CD8-positive, alpha-beta memory T cell (primary cell): ENCODE results near the gene FGD3. TPM values are rescaled to one million over a fixed set of nuclear protein-coding genes. Genes with fewer than 3 reads are reported as not detected.

ENCODE experiments used
- CTCF ChIA-PET: fragments of 350-600 bp; sonication (Branson Sonifier 250); formaldehyde crosslinking; loops from one replicate; lab custom pipeline; 2021; ENCODE audit warnings: antibody characterized with exemption; lab: Charles Lee
- POLR2A ChIA-PET: fragments of 350-600 bp; sonication (Branson Sonifier 250); formaldehyde crosslinking; loops from one replicate; lab custom pipeline; 2021; ENCODE audit warnings: antibody characterized with exemption; lab: Charles Lee
- DNase-seq, 5 donors: peaks; one replicate each; pipeline versions ENCODE4 v3.0.0 to v3.0.0-alpha.2; 2020 to 2022; ENCODE audit warnings: mixed read lengths in 1 of 5
- H3K27ac ChIP-seq: one replicate; pipeline ENCODE4 v1.7.0; 2013; ENCODE audit warnings: low read depth, mild to moderate bottlenecking, low read length, moderate library complexity
- H3K27me3 ChIP-seq: 2 replicates; pipeline ENCODE4 v1.7.0; 2013; ENCODE audit warnings: low read length, mild to moderate bottlenecking; ENCODE audit not compliant: insufficient read depth, poor library complexity, severe bottlenecking
- H3K36me3 ChIP-seq: 2 replicates; pipeline ENCODE4 v1.7.0; 2013; ENCODE audit warnings: mild to moderate bottlenecking, low read length, moderate library complexity; ENCODE audit not compliant: insufficient read depth
- H3K4me1 ChIP-seq: 2 replicates; pipeline ENCODE4 v1.7.0; 2013; ENCODE audit warnings: mild to moderate bottlenecking, low read length, moderate library complexity; ENCODE audit not compliant: insufficient read depth
- H3K4me3 ChIP-seq: 2 replicates; pipeline ENCODE4 v1.7.0; 2013; ENCODE audit warnings: mild to moderate bottlenecking, low read length
- H3K9me3 ChIP-seq: 2 replicates; pipeline ENCODE4 v1.7.0; 2013; ENCODE audit warnings: mild to moderate bottlenecking, low read length
- H3K27ac Mint-ChIP-seq, 8 donors: one replicate each; pipeline ENCODE4 v1.8.0; 2020 to 2021; ENCODE audit warnings: mixed read lengths in 8 of 8, mild to moderate bottlenecking in 6 of 8, inconsistent platforms in 3 of 8, moderate library complexity in 3 of 8
- H3K27me3 Mint-ChIP-seq, 2 donors: one replicate each; pipeline ENCODE4 v1.8.0; 2020 to 2021; ENCODE audit warnings: mixed read lengths in 2 of 2, mild to moderate bottlenecking in 1 of 2, moderate library complexity in 1 of 2
- H3K36me3 Mint-ChIP-seq, 3 donors: one replicate each; pipeline ENCODE4 v1.8.0; 2020 to 2021; ENCODE audit warnings: mixed read lengths in 3 of 3, inconsistent platforms in 1 of 3, mild to moderate bottlenecking in 1 of 3
- H3K4me1 Mint-ChIP-seq, 3 donors: one replicate each; pipeline ENCODE4 v1.8.0; 2020 to 2021; ENCODE audit warnings: mixed read lengths in 3 of 3, inconsistent platforms in 1 of 3, mild to moderate bottlenecking in 1 of 3
- H3K4me3 Mint-ChIP-seq, 7 donors: one replicate each; pipeline ENCODE4 v1.8.0; 2020 to 2021; ENCODE audit warnings: mixed read lengths in 7 of 7, mild to moderate bottlenecking in 6 of 7, moderate library complexity in 4 of 7, inconsistent platforms in 2 of 7
- H3K9me3 Mint-ChIP-seq, 5 donors: one replicate each; pipeline ENCODE4 v1.8.0; 2020 to 2022; ENCODE audit warnings: mixed read lengths in 5 of 5, mild to moderate bottlenecking in 3 of 5, moderate library complexity in 2 of 5, inconsistent platforms in 1 of 5
- polyA plus RNA-seq: library from polyadenylated mRNA; unstranded; fragments of 300-500 nt; fragmentation: Illumina TruSeq; gene quantifications from one replicate; pipeline ENCODE4 v1.2.3, GENCODE V29; 2021
- total RNA-seq, 2 experiments: library from RNA; stranded (reverse); gene quantifications; one replicate each; pipeline ENCODE4 v1.2.3, GENCODE V29; 2021

FGD3 gene
- total and polyA plus RNA-seq, 3 experiments from 2014 or later = 54.6 to 134 (median 56.5) TPM

DNA sequence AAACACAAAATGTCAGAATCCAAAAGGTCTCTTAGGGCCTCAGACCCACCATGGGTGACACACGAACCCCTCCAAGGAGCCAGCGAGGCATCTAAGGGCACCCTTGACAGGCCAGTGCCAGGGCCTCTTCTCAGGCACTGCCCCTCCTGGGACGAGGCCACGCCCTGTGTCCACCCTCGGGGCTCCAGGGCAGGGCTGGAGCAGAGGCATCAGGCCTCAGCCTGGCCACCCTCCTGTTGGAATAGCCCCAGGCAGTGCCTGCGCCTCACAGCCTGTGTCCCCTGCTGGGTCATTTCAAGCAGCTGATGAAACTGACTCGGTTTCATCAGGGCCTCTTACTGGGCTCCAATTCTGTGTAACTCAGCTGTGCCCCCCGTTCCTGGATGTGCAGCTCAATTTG, 78.4 kb downstream of the FGD3 start:
- Mint-ChIP-seq H3K4me1 (peaks cover 55 to 88% (median 72%) of the 10 kb centered on the region in 3 donors), H3K9me3 (no peaks in the 10 kb centered on the region), H3K4me3 (peak overlapping the region in 4 of 7 donors; percentile 32 to 89 (median 53)), H3K36me3 (peaks cover 8 to 82% (median 12%) of the 10 kb centered on the region in 3 donors), H3K27ac (peak overlapping the region; percentile 89 to 97 (median 94)), H3K27me3 (no peaks in the 10 kb centered on the region)
- peaks cover 81% of the 10 kb centered on the region for H3K4me1 ChIP-seq
- no peaks in the 10 kb centered on the region for H3K9me3 ChIP-seq
- DNase-seq = no peak
- no peak overlapping the region for H3K4me3 ChIP-seq
- POLR2A ChIA-PET = interaction anchor here (0.9 to 1.9 kb wide), 4 partner anchors 10 to 60 kb away, joined by 3 to 9 read pairs (median 4); no protein-coding TSS in a partner anchor
- peaks cover 43% of the 10 kb centered on the region for H3K36me3 ChIP-seq
- H3K27ac ChIP-seq = no peak overlapping the region
- H3K27me3 ChIP-seq = no peaks in the 10 kb centered on the region
- CTCF ChIA-PET = interaction anchor here (0.6 to 6.6 kb wide), 7 partner anchors 11 to 83 kb away, joined by 3 to 52 read pairs (median 3); no protein-coding TSS in a partner anchor

DNA sequence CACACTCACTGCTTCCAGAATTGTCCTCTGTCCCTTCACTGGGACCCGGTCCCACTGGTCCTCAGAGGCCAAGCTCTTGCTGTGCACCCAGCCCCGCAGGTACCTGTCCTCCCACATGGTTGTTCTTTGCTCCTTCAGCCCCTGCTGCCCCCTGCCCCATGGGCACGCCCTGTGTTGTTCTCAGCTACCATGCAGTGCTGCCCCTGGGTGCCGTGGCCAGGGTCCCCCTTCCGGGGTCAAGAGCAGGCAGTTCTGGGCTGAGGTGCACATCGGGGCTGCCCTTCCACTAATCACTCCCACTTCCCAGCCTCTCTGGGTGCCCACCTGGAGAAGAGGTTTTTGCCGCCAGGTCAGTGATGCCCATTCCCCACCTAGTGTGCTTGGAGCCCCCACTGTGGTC, 79.3 kb downstream of the FGD3 start:
- Mint-ChIP-seq H3K4me3 (peak overlapping the region in 4 of 7 donors; percentile 15 to 55 (median 29)), H3K27ac (peak overlapping the region; percentile 92 to 98 (median 95)), H3K9me3 (no peaks in the 10 kb centered on the region), H3K27me3 (no peaks in the 10 kb centered on the region), H3K4me1 (peaks cover 59 to 90% (median 79%) of the 10 kb centered on the region in 3 donors), H3K36me3 (peaks cover 13 to 82% (median 19%) of the 10 kb centered on the region in 3 donors)
- Histone ChIP-seq H3K9me3 (no peaks in the 10 kb centered on the region), H3K27me3 (no peaks in the 10 kb centered on the region), H3K4me3 (no peak overlapping the region), H3K4me1 (peaks cover 80% of the 10 kb centered on the region), H3K36me3 (peaks cover 43% of the 10 kb centered on the region), H3K27ac (peak overlapping the region; percentile 4)
- ChIA-PET CTCF (interaction anchor here (1.0 to 6.6 kb wide), 4 partner anchors 12 to 69 kb away, joined by 3 to 52 read pairs (median 12); no protein-coding TSS in a partner anchor), POLR2A (interaction anchor here (1.9 kb wide), 1 partner anchor 11 kb away, joined by 9 read pairs; no protein-coding TSS in a partner anchor)
- no peak for DNase-seq

DNA sequence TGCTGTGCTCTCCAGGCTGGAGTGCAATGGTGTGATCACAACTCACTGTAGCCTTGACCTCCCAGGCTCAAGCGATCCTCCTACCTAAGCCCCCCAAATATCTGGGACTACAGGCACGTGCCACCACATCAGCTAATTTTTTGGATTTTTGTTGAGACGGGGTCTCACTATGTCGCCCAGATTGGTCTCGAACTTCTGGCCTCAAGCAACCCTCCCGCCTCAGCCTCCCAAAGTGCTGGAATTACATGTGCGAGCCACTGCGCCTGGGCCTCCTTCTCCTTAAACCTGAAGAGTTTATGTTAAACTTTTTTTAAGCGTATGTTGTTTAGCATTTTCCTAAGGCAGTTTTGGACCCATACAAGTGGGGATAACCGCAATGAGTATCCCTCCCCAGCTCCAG, 80.4 kb downstream of the FGD3 start:
- H3K4me3 ChIP-seq = peak overlapping the region; percentile 17

DNA sequence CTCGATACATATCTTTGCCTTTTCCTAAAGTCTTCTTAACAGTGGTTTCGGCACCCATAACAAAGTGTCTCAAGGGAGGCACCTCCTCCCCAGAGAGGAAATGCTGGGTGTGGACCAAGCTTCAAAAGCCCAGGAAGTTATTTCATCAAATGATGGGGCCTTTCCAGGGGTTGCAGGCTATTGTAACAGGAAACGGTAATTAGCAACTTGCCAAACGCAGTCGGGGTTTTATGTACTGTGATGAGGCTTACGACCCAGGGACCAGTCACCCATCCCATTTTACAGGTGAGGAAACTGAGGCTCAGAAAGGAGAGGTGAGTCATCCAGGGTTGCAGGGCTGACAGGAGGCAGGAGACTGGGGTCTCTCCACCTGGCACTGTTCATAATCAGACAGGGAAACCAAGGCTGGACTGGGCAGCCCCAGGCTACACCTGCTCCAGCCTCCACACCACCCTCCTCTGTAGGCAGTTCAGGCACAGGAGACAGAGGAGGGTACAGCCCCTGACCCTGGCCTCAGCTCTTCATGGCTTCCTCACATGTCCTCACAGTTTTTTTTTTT, 81.2 kb downstream of the FGD3 start:
- Mint-ChIP-seq H3K9me3 (no peaks in the 10 kb centered on the region), H3K27me3 (no peaks in the 10 kb centered on the region), H3K36me3 (peaks cover 14 to 80% (median 17%) of the 10 kb centered on the region in 3 donors), H3K27ac (peak overlapping the region; percentile 92 to 98 (median 95)), H3K4me1 (peaks cover 64 to 87% (median 80%) of the 10 kb centered on the region in 3 donors), H3K4me3 (peak overlapping the region; percentile 52 to 90 (median 80))
- Histone ChIP-seq H3K27me3 (no peaks in the 10 kb centered on the region), H3K4me3 (peak overlapping the region; percentile 60), H3K4me1 (peaks cover 91% of the 10 kb centered on the region), H3K9me3 (no peaks in the 10 kb centered on the region), H3K36me3 (peaks cover 45% of the 10 kb centered on the region), H3K27ac (peak overlapping the region; percentile 60)
- peak; percentile 51 to 89 (median 83) for DNase-seq
- ChIA-PET POLR2A (interaction anchor here (0.5 to 3.2 kb wide), 20 partner anchors 9 to 539 kb away, joined by 3 to 32 read pairs (median 4); partner anchors contain the start of gene NINJ1), CTCF (interaction anchor here (0.8 to 6.6 kb wide), 16 partner anchors 9 to 105 kb away, joined by 3 to 52 read pairs (median 4); partner anchors contain the start of gene NINJ1)

More for the DNA sequence above, 80.4 kb downstream of the FGD3 start:
- DNase-seq = no peak
- POLR2A ChIA-PET = interaction anchor here (0.7 to 3.2 kb wide), 16 partner anchors 10 to 535 kb away, joined by 3 to 32 read pairs (median 4); partner anchors contain the start of gene NINJ1
- peaks cover 88% of the 10 kb centered on the region for H3K4me1 ChIP-seq
- no peaks in the 10 kb centered on the region for H3K27me3 ChIP-seq
- H3K27ac Mint-ChIP-seq = peak overlapping the region; percentile 92 to 98 (median 95)
- H3K4me1 Mint-ChIP-seq = peaks cover 63 to 91% (median 86%) of the 10 kb centered on the region in 3 donors
- no peaks in the 10 kb centered on the region for H3K27me3 Mint-ChIP-seq
- CTCF ChIA-PET = interaction anchor here (0.8 to 6.6 kb wide), 17 partner anchors 8 to 106 kb away, joined by 3 to 52 read pairs (median 4); partner anchors contain the start of gene NINJ1
- peaks cover 44% of the 10 kb centered on the region for H3K36me3 ChIP-seq
- H3K4me3 Mint-ChIP-seq = peak overlapping the region; percentile 17 to 90 (median 80)
- peak overlapping the region; percentile 39 for H3K27ac ChIP-seq
- H3K36me3 Mint-ChIP-seq = peaks cover 14 to 82% (median 15%) of the 10 kb centered on the region in 3 donors
- H3K9me3 ChIP-seq = no peaks in the 10 kb centered on the region
- no peaks in the 10 kb centered on the region for H3K9me3 Mint-ChIP-seq

DNA sequence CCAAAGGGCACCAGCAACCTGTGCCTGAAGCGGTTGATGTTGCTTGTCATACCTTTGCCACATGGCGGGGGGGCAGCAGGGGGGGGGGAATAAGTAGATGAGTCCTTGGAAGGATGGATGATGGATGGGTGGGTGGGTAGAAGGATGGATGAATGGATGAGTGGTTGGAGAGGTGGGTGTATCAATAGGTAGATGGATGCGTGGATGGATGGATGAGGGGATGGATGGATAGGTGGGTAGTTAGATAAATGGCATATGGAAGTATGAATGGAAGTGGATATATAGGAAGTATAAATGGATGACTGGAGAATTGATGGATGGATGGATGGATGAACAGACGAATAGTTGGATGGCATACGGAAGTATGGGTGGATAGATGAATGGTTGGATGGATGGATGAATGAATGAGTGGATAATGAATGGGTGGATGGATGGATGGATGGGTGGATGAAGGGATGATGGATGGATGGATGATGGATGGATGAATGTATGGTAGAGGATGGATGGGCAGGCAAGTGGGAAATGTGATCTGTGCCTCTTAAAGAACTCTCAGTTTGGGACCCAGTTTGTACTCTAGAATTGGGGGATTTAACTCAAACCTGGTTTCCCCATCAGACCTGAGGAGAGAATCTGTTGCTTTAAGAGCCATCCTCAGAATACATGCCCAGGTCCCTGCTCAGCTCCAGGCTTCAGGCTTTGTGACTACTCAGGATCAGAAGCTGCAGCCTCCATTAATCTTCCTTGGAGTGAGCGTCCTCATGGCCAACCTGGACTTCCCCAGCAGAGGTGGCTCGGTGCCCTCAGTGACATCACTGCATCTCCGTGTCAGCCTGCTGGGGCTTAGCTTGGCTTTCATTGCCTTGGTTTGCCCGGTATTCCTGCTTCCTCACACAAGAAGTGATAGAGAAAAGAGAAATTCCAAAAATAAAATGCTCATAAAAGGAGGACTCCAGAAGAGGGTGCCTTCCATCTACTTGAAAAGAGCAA, 83.6 kb downstream of the FGD3 start:
- peak overlapping the region in 5 of 7 donors; percentile 12 to 84 (median 42) for H3K4me3 Mint-ChIP-seq
- H3K9me3 ChIP-seq = no peaks in the 10 kb centered on the region
- H3K27ac Mint-ChIP-seq = peak overlapping the region; percentile 63 to 94 (median 81)
- H3K4me1 Mint-ChIP-seq = peaks cover 55 to 83% (median 69%) of the 10 kb centered on the region in 3 donors
- no peaks in the 10 kb centered on the region for H3K9me3 Mint-ChIP-seq
- no peak overlapping the region for H3K4me3 ChIP-seq
- H3K27me3 ChIP-seq = no peaks in the 10 kb centered on the region
- peaks cover 45% of the 10 kb centered on the region for H3K36me3 ChIP-seq
- ChIA-PET CTCF (interaction anchor here (1.0 to 6.6 kb wide), 3 partner anchors 15 to 74 kb away, joined by 3 to 52 read pairs (median 3); no protein-coding TSS in a partner anchor), POLR2A (interaction anchor here (1.0 to 3.2 kb wide), 2 partner anchors 33 to 34 kb away, joined by 3 to 32 read pairs; no protein-coding TSS in a partner anchor)
- no peak overlapping the region for H3K27ac ChIP-seq
- peaks cover 14 to 85% (median 18%) of the 10 kb centered on the region in 3 donors for H3K36me3 Mint-ChIP-seq
- H3K27me3 Mint-ChIP-seq = no peaks in the 10 kb centered on the region
- no peak for DNase-seq
- H3K4me1 ChIP-seq = peaks cover 68% of the 10 kb centered on the region

DNA sequence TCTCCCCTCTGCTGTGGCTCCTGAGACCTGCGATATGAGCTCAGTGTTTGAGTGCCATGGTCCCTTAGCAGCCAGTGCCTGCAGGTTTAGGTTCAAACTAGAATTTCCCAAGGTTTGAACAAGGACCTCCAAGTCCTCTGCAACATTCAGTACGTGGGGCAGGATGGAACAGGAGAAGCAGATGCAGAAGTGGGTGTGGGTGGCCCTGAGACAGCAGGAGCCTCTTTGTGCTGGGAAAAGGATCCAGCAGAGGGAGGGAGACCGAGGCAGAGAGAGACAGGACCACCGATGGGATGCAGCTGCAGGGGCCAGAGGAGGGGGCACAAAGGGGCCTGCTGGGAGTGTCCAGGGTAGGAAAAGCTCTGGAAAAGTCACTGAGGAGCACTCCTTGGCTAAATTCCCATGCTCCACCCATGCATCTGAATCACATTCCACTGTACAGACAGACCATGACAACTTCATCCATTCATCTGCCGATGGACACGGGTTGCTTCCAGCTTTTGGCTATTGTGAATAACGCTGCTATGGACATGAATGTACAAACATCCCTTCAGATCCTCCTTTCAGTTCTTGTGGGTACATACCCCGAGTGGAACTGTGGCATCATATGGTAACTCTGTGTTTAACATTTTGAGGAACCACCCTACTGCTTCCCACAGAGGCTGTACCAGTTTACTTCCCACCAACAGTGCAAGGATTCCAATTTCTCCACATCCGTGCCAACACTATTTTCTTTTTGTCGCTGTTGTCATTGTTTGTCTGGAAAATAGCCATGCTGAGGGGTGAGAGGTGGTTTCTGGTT, 84.5 kb downstream of the FGD3 start:
- Histone ChIP-seq H3K4me1 (peaks cover 59% of the 10 kb centered on the region), H3K27ac (no peak overlapping the region)
- H3K4me1 Mint-ChIP-seq = peaks cover 55 to 84% (median 61%) of the 10 kb centered on the region in 3 donors

More for the DNA sequence above, 84.5 kb downstream of the FGD3 start:
- Histone ChIP-seq H3K4me3 (no peak overlapping the region), H3K9me3 (no peaks in the 10 kb centered on the region), H3K27me3 (no peaks in the 10 kb centered on the region), H3K36me3 (peaks cover 45% of the 10 kb centered on the region)
- ChIA-PET CTCF (no interaction called here), POLR2A (interaction anchor here (1.0 kb wide), 1 partner anchor 33 kb away, joined by 3 read pairs; no protein-coding TSS in a partner anchor)
- Mint-ChIP-seq H3K27ac (peak overlapping the region in 7 of 8 donors; percentile 61 to 89 (median 76)), H3K36me3 (peaks cover 14 to 86% (median 18%) of the 10 kb centered on the region in 3 donors), H3K27me3 (no peaks in the 10 kb centered on the region), H3K9me3 (no peaks in the 10 kb centered on the region), H3K4me3 (no peak overlapping the region)
- no peak for DNase-seq
